OCI-LY7 (cell line): Measurements from ENCODE around the gene ZNF354B.

ENCODE experiments used
- EZH2phosphoT487 ChIP-seq: fragments of 200-600 bp; sonication (generic); IDR thresholded peaks from 2 replicates; pipeline ENCODE4 v1.6.1; 2018; ENCODE audit warnings: low read depth, borderline replicate concordance, mild to moderate bottlenecking, mixed run types, antibody characterized with exemption, low read length, moderate library complexity, mixed read lengths
- TF ChIP-seq, protein P1 (sequence below): fragments of 200-600 bp; sonication (generic); conservative IDR thresholded peaks from 2 replicates; pipeline ENCODE4 v1.5.1; 2014; ENCODE audit warnings: mild to moderate bottlenecking, antibody characterized with exemption, low read length, moderate library complexity, mixed read lengths

DNA sequence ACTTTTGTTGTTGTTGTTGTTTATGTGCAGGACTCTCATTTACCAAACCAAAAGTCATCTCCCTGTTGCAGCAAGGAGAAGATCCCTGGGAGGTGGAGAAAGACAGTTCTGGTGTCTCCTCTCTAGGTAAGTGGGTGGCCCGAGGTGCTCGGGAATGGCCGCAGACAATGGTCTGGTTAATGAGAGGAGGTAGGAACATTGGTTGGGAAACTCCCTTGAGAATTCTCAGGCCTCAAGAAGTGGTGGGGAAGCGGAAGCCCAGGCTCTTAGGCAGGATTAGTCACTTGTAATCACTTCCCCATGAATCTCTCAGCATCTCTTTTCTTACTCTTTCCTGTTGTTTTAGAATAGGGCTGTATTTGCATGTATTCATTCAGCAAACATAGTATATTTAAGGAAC, 7.2 kb downstream of the ZNF354B start:
- TF ChIP-seq, protein P1, sequence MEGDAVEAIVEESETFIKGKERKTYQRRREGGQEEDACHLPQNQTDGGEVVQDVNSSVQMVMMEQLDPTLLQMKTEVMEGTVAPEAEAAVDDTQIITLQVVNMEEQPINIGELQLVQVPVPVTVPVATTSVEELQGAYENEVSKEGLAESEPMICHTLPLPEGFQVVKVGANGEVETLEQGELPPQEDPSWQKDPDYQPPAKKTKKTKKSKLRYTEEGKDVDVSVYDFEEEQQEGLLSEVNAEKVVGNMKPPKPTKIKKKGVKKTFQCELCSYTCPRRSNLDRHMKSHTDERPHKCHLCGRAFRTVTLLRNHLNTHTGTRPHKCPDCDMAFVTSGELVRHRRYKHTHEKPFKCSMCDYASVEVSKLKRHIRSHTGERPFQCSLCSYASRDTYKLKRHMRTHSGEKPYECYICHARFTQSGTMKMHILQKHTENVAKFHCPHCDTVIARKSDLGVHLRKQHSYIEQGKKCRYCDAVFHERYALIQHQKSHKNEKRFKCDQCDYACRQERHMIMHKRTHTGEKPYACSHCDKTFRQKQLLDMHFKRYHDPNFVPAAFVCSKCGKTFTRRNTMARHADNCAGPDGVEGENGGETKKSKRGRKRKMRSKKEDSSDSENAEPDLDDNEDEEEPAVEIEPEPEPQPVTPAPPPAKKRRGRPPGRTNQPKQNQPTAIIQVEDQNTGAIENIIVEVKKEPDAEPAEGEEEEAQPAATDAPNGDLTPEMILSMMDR, result no peak
- no peak for TF ChIP-seq EZH2phosphoT487
